Ectodermal cell (in vitro differentiated cells): ENCODE measurements around the gene ITGA3. TPM values are rescaled to one million over a fixed set of nuclear protein-coding genes. Genes with fewer than 3 reads are reported as not detected.

Experiments used
- H3K27ac ChIP-seq: 2 replicates; pipeline ENCODE4 v1.7.0; 2013; ENCODE audit warnings: mild to moderate bottlenecking, low read depth, low read length; ENCODE audit not compliant: insufficient read depth, poor library complexity, severe bottlenecking
- H3K27me3 ChIP-seq: 2 replicates; pipeline ENCODE4 v1.7.0; 2013; ENCODE audit warnings: mild to moderate bottlenecking, low read length; ENCODE audit not compliant: insufficient read depth, control insufficient read depth, poor library complexity, severe bottlenecking
- H3K36me3 ChIP-seq: one replicate; pipeline ENCODE4 v1.7.0; 2013; ENCODE audit warnings: low read length; ENCODE audit not compliant: control insufficient read depth, insufficient read depth
- H3K4me1 ChIP-seq: one replicate; pipeline ENCODE4 v1.7.0; 2013; ENCODE audit warnings: low read length; ENCODE audit not compliant: control insufficient read depth, insufficient read depth
- H3K4me3 ChIP-seq: 2 replicates; pipeline ENCODE4 v1.7.0; 2013; ENCODE audit warnings: low read depth, low read length, control low read depth; ENCODE audit not compliant: insufficient read depth
- H3K9me3 ChIP-seq: 2 replicates; pipeline ENCODE4 v1.7.0; 2013; ENCODE audit warnings: mild to moderate bottlenecking, low read length, moderate library complexity; ENCODE audit not compliant: control insufficient read depth
- WGBS, 2 experiments: methylation state at CpG; one replicate each; pipeline ENCODE4 v1.1.7; 2013; ENCODE audit warnings: missing lambda C conversion rate in 2 of 2; 5-methylcytosine and 5-hydroxymethylcytosine counted together
- polyA plus RNA-seq, 4 experiments: library from polyadenylated mRNA; stranded (reverse); fragments of 50-300 nt; gene quantifications; one replicate each; pipeline ENCODE4 v1.2.3, GENCODE V29; 2013

The ITGA3 gene
- polyA plus RNA-seq (2013, experiment 1 of 4) = 9.0 TPM
- 8.5 TPM for polyA plus RNA-seq (2013, experiment 2 of 4)
- polyA plus RNA-seq (2013, experiment 3 of 4) = 7.9 TPM
- polyA plus RNA-seq (2013, experiment 4 of 4) = 8.1 TPM

- Histone ChIP-seq H3K9me3 (no peaks in the 10 kb centered on the region), H3K27me3 (peaks cover 58% of the 10 kb centered on the region), H3K4me1 (peaks cover 16% of the 10 kb centered on the region), H3K36me3 (no peaks in the 10 kb centered on the region), H3K27ac (no peak within 1 kb of the TSS), H3K4me3 (peak within 1 kb of the TSS; percentile 57)
- 0 to 1% methylated on average over 65 of the region's 65 CpGs for WGBS, 2 experiments
Observed at GRCh38 chr17:50055426-50056216, at the start of gene ITGA3. TSS of gene ITGA3 (plus strand) at chr17:50056110. CDS start at chr17:50056440, 330 bp downstream.

GRCh38 chr17:50009282-50009681 lies 46.6 kb upstream of the ITGA3 start:
- Histone ChIP-seq H3K27me3 (peaks cover 6% of the 10 kb centered on the region), H3K9me3 (no peaks in the 10 kb centered on the region), H3K4me1 (no peaks in the 10 kb centered on the region), H3K27ac (no peak overlapping the region), H3K4me3 (no peak overlapping the region), H3K36me3 (no peaks in the 10 kb centered on the region)
- 84 to 94% methylated on average over 2 of the region's 2 CpGs for WGBS, 2 experiments

- H3K4me3 ChIP-seq = no peak overlapping the region
- H3K36me3 ChIP-seq = no peaks in the 10 kb centered on the region
- WGBS, 2 experiments = 87 to 89% methylated on average over 2 of the region's 2 CpGs
- H3K9me3 ChIP-seq = no peaks in the 10 kb centered on the region
- peaks cover 6% of the 10 kb centered on the region for H3K27me3 ChIP-seq
- no peak overlapping the region for H3K27ac ChIP-seq
- H3K4me1 ChIP-seq = no peaks in the 10 kb centered on the region
Observed at GRCh38 chr17:50013079-50013478, 42.8 kb upstream of the ITGA3 start.

- 21 to 27% methylated on average over 1 of the region's 1 CpG for WGBS, 2 experiments
- H3K27ac ChIP-seq = no peak overlapping the region
Observed at GRCh38 chr17:50014471-50015088, 41.3 kb upstream of the ITGA3 start.

GRCh38 chr17:50015146-50015545 lies 40.8 kb upstream of the ITGA3 start:
- Histone ChIP-seq H3K9me3 (no peaks in the 10 kb centered on the region), H3K27ac (no peak overlapping the region), H3K4me1 (no peaks in the 10 kb centered on the region), H3K36me3 (no peaks in the 10 kb centered on the region), H3K27me3 (no peaks in the 10 kb centered on the region), H3K4me3 (no peak overlapping the region)
- WGBS, 2 experiments = 88 to 92% methylated on average over 2 of the region's 2 CpGs

More at GRCh38 chr17:50014471-50015088, 41.3 kb upstream of the ITGA3 start:
- H3K9me3 ChIP-seq = no peaks in the 10 kb centered on the region
- H3K36me3 ChIP-seq = no peaks in the 10 kb centered on the region
- no peaks in the 10 kb centered on the region for H3K27me3 ChIP-seq
- H3K4me3 ChIP-seq = no peak overlapping the region
- H3K4me1 ChIP-seq = no peaks in the 10 kb centered on the region

GRCh38 chr17:50018909-50019308 lies 37.0 kb upstream of the ITGA3 start:
- H3K9me3 ChIP-seq = no peaks in the 10 kb centered on the region
- WGBS, 2 experiments = 96 to 100% methylated on average over 1 of the region's 1 CpG
- no peak overlapping the region for H3K27ac ChIP-seq
- no peaks in the 10 kb centered on the region for H3K4me1 ChIP-seq
- H3K27me3 ChIP-seq = no peaks in the 10 kb centered on the region
- H3K4me3 ChIP-seq = no peak overlapping the region
- no peaks in the 10 kb centered on the region for H3K36me3 ChIP-seq

GRCh38 chr17:50020841-50021599 lies 34.9 kb upstream of the ITGA3 start:
- no peak overlapping the region for H3K4me3 ChIP-seq
- 79 to 81% methylated on average over 13 of the region's 13 CpGs for WGBS, 2 experiments

GRCh38 chr17:50021681-50022370 lies 34.1 kb upstream of the ITGA3 start:
- 87 to 89% methylated on average over 6 of the region's 6 CpGs for WGBS, 2 experiments
- no peak overlapping the region for H3K27ac ChIP-seq
- H3K4me1 ChIP-seq = no peaks in the 10 kb centered on the region
- H3K9me3 ChIP-seq = no peaks in the 10 kb centered on the region
- H3K4me3 ChIP-seq = no peak overlapping the region
- no peaks in the 10 kb centered on the region for H3K36me3 ChIP-seq
- no peaks in the 10 kb centered on the region for H3K27me3 ChIP-seq

More at GRCh38 chr17:50020841-50021599, 34.9 kb upstream of the ITGA3 start:
- no peaks in the 10 kb centered on the region for H3K36me3 ChIP-seq
- no peaks in the 10 kb centered on the region for H3K9me3 ChIP-seq
- no peak overlapping the region for H3K27ac ChIP-seq
- H3K4me1 ChIP-seq = no peaks in the 10 kb centered on the region
- no peaks in the 10 kb centered on the region for H3K27me3 ChIP-seq

- Histone ChIP-seq H3K9me3 (no peaks in the 10 kb centered on the region), H3K27ac (no peak overlapping the region)
Observed at GRCh38 chr17:50022463-50023130, 33.3 kb upstream of the ITGA3 start.

More at GRCh38 chr17:50022463-50023130, 33.3 kb upstream of the ITGA3 start:
- Histone ChIP-seq H3K27me3 (peaks cover 7% of the 10 kb centered on the region), H3K36me3 (no peaks in the 10 kb centered on the region), H3K4me3 (no peak overlapping the region), H3K4me1 (peaks cover 4% of the 10 kb centered on the region)
- WGBS, 2 experiments = 79 to 85% methylated on average over 6 of the region's 6 CpGs
